Mesodermal cell (in vitro differentiated cells): ENCODE results near the gene CLEC18B.
"Not testable (repeated sequence)": the region's sequence is repeated elsewhere in the genome, so short reads cannot be mapped to it uniquely, and the experiment has no call there.

ENCODE experiments used
- H3K27ac ChIP-seq: 2 replicates; pipeline ENCODE4 v1.7.0; 2013; ENCODE audit warnings: mild to moderate bottlenecking, low read depth, low read length, moderate library complexity; ENCODE audit not compliant: severe bottlenecking
- H3K36me3 ChIP-seq: 2 replicates; pipeline ENCODE4 v1.7.1; 2013; ENCODE audit warnings: mild to moderate bottlenecking, low read length, moderate library complexity; ENCODE audit not compliant: control insufficient read depth, insufficient read depth
- H3K4me1 ChIP-seq: one replicate; pipeline ENCODE4 v1.7.1; 2013; ENCODE audit warnings: mild to moderate bottlenecking, low read length; ENCODE audit not compliant: insufficient read depth, control insufficient read depth, poor library complexity, severe bottlenecking
- H3K4me3 ChIP-seq: 2 replicates; pipeline ENCODE4 v1.7.0; 2013; ENCODE audit warnings: low read length, control low read depth, mild to moderate bottlenecking; ENCODE audit not compliant: insufficient read depth, poor library complexity, severe bottlenecking; ENCODE audit errors: extremely low read depth
- H3K9me3 ChIP-seq: 2 replicates; pipeline ENCODE4 v1.7.1; 2013; ENCODE audit warnings: mild to moderate bottlenecking, low read length, moderate library complexity; ENCODE audit not compliant: control insufficient read depth
- WGBS, 2 experiments: methylation state at CpG; one replicate each; pipeline ENCODE4 v1.1.5; 2013; ENCODE audit warnings: missing lambda C conversion rate in 2 of 2; ENCODE audit not compliant: insufficient coverage in 2 of 2; 5-methylcytosine and 5-hydroxymethylcytosine counted together

Gene CLEC18B

DNA sequence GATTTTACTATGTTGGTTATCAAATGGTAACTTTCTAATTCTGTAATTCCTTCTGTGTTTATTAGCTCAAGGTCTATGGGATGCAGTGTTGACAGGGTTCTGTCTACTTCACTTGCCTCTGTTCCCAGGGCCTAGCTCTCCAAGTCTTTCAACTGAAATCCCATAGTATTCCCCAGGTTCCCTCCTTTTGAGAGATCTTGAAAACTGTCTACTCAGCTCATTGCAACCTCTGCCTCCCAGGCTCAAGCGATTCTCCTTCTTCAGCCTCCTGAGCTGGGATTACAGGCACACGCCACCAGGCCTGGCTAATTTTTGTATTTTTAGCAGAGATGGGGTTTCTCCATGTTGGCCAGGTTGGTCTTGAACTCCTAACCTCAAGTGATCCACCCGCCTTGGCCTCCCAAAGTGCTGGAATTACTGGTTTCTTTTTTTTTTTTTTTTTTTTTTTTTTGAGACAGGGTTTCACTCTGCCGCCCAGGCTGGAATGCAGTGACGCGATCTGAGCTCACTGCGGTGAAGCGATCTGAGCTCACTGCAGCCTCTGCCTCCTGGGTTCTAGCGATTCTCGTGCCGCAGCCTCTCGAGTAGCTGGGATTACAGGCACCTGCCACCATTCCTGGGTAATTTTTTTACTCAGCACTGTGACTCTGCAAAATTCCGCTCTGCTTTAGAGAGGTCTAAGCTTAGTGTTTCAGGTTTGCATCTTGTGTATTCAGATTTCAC, 22.5 kb upstream of the CLEC18B start:
- H3K36me3 ChIP-seq, result peaks cover 26% of the 10 kb centered on the region
- 94 to 99% methylated on average over 5 to 7 of the region's 13 CpGs for WGBS, 2 experiments
- H3K4me1 ChIP-seq, result not testable (repeated sequence)

DNA sequence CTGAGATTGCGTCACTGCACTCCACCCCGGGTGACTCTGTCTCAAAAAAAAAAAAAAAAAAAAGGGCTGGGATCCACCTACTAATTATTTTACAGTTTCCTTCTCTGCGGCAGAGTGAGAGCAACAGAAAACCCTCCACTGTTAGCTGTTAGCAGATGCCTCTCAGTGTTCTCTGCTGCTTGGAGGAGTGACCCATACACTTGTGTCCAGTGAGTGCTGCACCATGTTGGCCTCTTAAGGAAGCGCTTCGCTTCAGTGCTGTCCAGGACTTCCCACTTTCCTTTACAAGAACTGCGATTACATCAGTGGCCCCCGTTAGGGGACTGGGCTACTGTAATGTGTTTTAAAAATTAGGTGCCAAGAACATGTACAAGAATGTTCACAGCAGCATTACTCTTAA, 18.4 kb upstream of the CLEC18B start:
- WGBS, 2 experiments, result 91 to 98% methylated on average over 3 to 5 of the region's 7 CpGs
- no peak overlapping the region for H3K27ac ChIP-seq

More for the DNA sequence above, 22.5 kb upstream of the CLEC18B start:
- not testable (repeated sequence) for H3K4me3 ChIP-seq, H3K27ac ChIP-seq, H3K9me3 ChIP-seq

DNA sequence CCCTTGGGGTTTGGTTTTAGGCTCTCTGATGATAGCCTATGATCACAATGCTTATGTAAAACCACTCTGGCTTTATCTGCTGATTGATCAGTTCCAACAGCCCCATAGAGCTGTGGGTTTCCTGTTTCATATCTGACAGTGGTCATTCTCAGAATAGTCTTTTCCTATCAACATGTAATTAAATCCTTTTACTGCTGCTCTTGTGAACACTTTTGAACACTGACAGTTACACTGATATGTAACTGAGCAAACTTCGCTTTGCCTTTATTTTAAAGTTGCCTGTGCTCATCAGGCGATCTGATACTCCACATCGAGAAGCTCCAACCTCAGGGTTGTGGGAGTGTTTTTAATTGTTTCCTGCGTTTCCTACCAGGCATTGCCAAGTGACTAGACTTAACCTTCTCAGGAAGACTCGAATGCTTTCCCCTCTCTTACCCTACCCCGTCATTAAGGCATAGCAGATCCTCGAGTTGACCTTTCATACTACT, 17.3 kb upstream of the CLEC18B start:
- 94 to 100% methylated on average over 2 to 7 of the region's 7 CpGs for WGBS, 2 experiments
- Histone ChIP-seq H3K27ac (no peak overlapping the region), H3K4me1 (no peaks in the 10 kb centered on the region), H3K4me3 (no peak overlapping the region), H3K36me3 (peaks cover 18% of the 10 kb centered on the region), H3K9me3 (no peaks in the 10 kb centered on the region)

More for the DNA sequence above, 18.4 kb upstream of the CLEC18B start:
- Histone ChIP-seq H3K9me3 (no peaks in the 10 kb centered on the region), H3K36me3 (peaks cover 18% of the 10 kb centered on the region), H3K4me1 (no peaks in the 10 kb centered on the region), H3K4me3 (no peak overlapping the region)

DNA sequence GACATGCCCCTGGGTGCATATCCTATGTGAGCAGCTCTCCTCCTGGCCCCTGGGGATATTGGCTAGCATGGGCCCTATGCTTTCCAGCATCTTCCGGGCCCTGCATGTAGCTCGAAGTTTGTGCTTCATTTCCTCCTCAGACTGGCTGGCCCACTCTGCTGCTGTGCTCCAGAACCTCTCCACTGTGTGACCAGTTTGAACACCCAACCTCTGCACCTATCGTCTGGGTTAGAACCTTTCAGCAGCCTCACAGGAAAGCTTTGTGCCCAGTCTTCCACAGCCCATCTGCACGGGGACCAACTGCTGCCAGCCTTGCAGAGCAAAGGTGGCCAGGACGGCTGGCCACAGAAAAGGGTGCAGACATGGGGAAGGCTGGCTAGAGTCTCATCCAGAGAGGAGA, 10.2 kb upstream of the CLEC18B start:
- Histone ChIP-seq H3K4me1 (peaks cover 4% of the 10 kb centered on the region), H3K4me3 (no peak overlapping the region), H3K27ac (no peak overlapping the region), H3K9me3 (no peaks in the 10 kb centered on the region), H3K36me3 (no peaks in the 10 kb centered on the region)
- WGBS, 2 experiments, result 95 to 97% methylated on average over 5 of the region's 5 CpGs

DNA sequence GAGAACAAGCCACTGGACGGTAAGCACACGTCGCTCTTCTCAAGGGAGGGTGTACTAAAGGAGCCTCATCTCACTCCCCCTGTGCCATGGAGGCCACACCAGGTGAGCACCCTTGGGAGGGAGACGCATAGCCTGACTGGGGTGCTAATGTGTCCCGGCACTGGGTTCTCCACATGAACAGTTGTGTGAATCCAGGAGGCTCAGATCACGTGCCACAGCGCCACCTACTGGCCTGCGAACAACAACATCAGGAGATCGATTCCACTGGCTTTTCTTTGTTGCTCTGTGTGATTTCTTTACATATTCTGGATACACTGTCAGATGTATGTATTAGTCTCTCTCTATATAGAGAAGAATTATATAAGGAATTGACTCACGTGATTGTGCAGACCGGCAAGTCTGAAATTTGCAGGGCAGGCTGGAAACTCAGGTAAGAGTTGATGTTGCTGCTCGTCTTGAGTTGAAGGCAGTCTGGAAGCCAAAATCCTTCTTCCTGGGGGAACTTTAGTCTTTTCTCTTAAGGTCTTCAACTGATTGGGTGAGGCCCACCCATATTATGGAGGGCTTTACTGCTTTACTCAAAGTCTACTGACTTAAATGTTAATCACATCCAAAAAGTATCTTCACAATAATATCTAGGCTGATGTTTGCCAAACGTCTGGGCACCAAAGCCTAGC, 8.9 kb upstream of the CLEC18B start:
- not testable (repeated sequence) for H3K4me3 ChIP-seq, H3K4me1 ChIP-seq, H3K36me3 ChIP-seq, H3K9me3 ChIP-seq, H3K27ac ChIP-seq
- 48 to 58% methylated on average over 5 to 9 of the region's 13 CpGs for WGBS, 2 experiments

DNA sequence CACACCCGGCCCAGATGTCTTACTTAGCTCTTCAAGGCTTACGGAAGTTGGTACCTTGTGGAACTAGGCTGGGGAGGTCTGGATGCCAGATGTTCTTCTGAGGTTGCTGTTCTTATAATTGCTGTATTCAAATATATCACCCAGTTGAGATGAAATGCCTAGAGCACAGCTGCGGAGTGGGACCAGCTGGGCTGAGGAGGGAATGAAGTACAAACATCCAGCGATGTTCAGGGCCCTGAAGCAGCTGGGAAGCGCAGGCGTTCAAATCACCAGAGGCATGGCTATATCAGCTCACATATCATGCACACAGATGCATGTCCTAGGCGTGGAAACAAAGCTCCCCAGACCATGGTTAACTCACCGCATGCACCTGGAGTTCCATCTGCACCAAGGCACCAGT, 7.2 kb upstream of the CLEC18B start:
- H3K4me1 ChIP-seq, H3K4me3 ChIP-seq, H3K27ac ChIP-seq, H3K36me3 ChIP-seq, H3K9me3 ChIP-seq: not testable (repeated sequence)
- WGBS, 2 experiments, result no CpG with 5 or more reads among the region's 8 CpGs

DNA sequence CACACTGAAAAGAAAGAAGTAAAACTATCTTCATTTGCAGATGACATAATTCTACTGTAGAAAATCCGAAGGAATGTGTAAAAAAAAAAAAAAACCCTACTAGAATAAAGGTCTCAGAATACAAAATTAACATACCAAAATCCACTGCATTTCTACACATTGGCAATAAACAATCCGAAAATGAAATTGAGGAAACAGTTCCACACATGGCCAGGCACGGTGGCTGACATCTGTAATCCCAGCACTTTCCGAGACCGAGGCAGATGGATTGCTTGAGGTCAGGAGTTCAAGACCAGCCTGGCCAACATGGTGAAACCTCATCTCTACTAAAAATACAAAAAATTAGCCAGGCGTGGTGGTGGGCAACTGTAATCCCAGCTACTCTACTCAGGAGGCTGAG, 4.5 kb upstream of the CLEC18B start:
- H3K9me3 ChIP-seq, H3K36me3 ChIP-seq, H3K27ac ChIP-seq, H3K4me3 ChIP-seq, H3K4me1 ChIP-seq: not testable (repeated sequence)
- WGBS, 2 experiments, result 67% methylated on average over 1 of the region's 6 CpGs; no CpG with 5 or more reads in 1 of the 2 experiments

DNA sequence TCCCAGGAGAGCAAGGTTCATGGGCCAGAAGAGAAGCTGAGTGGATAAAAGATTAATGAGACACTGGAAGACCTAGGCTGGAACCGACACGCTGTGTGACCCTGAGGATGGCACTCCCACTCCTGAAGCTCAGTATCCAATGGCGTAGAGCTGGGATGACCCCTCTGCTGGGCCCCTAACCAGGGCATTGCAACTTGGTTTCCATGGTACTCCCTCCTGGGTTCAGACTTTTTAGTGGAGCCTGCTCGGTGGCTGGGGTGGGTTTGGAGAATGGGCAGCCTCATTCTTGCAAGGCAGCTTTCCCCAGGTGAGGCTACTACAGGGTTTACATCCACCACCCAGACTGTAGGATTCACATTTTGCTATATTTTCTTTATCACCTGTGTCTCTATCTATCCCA, 2.4 kb upstream of the CLEC18B start:
- not testable (repeated sequence) for H3K4me1 ChIP-seq, H3K27ac ChIP-seq, H3K9me3 ChIP-seq, H3K36me3 ChIP-seq, H3K4me3 ChIP-seq
- 80 to 83% methylated on average over 1 of the region's 4 CpGs for WGBS, 2 experiments

DNA sequence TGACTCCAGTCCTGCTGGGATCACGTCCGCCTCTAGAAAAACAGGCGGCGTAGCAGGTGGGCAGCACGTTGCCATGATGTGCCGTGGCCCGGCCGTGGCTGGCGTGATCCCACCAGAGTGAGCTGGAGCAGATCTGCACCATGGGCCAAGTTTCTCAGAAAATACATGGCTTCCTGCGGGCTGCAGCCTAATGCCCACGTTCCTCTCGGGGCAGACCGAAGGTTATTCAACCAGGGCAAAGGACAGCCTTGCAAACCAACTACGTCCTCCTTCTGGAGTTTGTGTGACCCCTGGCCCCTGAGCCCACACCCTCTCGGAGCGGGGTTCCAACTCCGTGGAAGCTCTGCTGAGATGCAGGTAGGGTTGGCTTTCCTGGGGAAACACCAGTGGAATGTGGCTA, 808 bp upstream of the CLEC18B start:
- not testable (repeated sequence) for H3K9me3 ChIP-seq, H3K27ac ChIP-seq, H3K4me1 ChIP-seq, H3K36me3 ChIP-seq, H3K4me3 ChIP-seq
- WGBS, 2 experiments, result 86 to 100% methylated on average over 1 to 4 of the region's 17 CpGs

DNA sequence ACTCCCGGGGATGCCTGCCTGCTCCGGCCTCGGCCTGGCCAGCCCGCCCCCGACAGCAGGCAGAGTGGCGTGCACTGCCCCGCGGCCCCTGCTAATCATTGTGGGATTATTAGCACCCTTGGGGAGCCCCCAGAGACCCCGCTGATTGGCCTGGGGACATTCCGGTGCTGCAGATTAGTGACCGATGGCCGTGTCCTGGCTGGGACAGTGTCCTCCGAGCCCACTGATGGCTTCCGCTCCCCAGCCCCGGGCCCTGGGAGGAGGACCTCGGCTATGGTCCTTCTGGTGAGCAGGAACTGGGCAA, 156 bp upstream of the CLEC18B start:
- H3K36me3 ChIP-seq, H3K4me3 ChIP-seq, H3K9me3 ChIP-seq, H3K27ac ChIP-seq, H3K4me1 ChIP-seq: not testable (repeated sequence)
- no CpG with 5 or more reads among the region's 16 CpGs for WGBS, 2 experiments

DNA sequence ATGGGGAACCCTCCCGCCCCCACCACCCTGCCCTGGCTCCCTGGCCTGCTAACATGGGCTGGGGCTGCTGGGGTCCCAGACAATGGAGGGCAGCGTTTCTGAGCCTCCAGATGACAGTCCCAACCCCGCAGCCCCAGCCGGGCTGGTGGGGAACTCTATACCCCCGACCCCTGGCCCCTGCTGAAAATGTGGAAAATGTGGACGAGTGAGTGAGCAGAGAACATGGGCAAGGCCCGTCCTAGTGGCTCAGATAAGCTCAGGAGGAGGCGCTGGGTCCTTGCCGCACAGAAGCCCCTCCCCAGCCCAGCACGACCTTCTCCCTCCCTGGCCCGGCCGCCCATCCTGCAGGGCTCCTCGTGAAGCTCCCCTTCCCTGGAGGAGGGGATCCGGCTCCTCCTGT, 1.5 kb downstream of the CLEC18B start:
- H3K27ac ChIP-seq, H3K4me1 ChIP-seq, H3K36me3 ChIP-seq, H3K9me3 ChIP-seq, H3K4me3 ChIP-seq: not testable (repeated sequence)
- 87 to 100% methylated on average over 2 of the region's 14 CpGs for WGBS, 2 experiments
